Measurements from ENCODE around the gene TRIM5. TPM values are rescaled to one million over a fixed set of nuclear protein-coding genes. Genes with fewer than 3 reads are reported as not detected.

Gene TRIM5
- total and polyA plus RNA-seq, 9 of the 15 experiments (the other 6 are each of a cell fraction or from before 2014, with no cell fraction given): 7.7 to 20.8 (median 15.0) TPM

DNA sequence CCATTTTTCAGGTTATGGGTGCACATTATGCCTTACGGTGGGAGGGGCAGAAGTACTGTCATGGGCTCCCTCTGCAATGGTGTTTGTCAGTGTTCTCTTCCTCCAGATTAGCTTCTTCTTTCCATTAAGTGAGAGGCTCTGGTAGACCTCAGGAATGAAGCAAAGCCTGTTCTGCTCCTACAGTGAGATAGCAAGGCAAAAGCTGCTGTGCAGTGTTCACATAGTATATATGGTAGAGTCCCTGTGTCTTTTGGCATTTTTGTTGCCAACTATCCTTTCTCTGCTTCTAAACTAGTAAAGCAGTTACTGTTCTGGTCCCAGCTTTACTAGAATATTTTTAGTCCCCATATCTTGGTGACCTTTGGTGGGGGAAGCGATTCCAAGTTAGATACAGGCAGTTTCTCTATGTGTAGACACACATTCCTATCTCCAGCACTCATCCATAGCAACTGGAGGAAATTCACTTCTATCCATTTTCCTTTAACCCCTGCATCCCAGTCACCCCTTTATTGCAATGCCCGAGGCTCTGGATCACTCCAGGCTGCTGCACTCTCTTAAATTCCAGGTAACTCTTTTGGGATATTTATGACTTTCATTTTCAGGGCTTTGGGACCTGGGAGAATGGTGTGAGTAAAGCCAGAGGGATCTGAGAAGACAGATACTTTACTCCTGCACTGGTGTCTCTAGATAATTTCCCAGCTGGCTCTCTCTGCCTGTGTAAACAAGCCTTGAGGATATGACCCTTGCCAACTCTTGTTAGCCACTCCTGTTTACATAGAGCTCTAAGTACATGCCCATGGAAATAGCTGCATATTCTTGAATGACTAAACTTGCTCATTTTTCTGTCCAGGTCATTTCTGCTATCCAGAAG lies 64.0 kb downstream of the TRIM5 start:
- in situ Hi-C loops (cut with MboI) (no loop called here), intact Hi-C loops (cut with micrococcal nuclease) (no loop called here)
- POLR2A ChIA-PET: interaction anchor here (0.7 to 1.8 kb wide), 2 partner anchors 20 to 110 kb away, joined by 3 to 4 read pairs; no protein-coding TSS in a partner anchor
- no peaks in the 10 kb centered on the region for H3K9me1 ChIP-seq (ENCODE audit: control insufficient read depth, insufficient read depth, low read length)
- no peaks in the 10 kb centered on the region for H3K27me3 ChIP-seq (ENCODE audit: control insufficient read depth in 2 of 2, insufficient read depth in 2 of 2, low read length in 2 of 2)
- BruUV-seq (replicated peaks): no TSS peak
- H4K20me1 ChIP-seq (replicated peaks; ENCODE audit: control insufficient read depth, insufficient read depth, low read length): no peaks in the 10 kb centered on the region
- H3K27ac ChIP-seq (ENCODE audit: extremely low read depth, low read depth, low read length): peak overlapping the region; percentile 16; the same call in 1 of the 3 replicates
- H2AFZ ChIP-seq (ENCODE audit: low read depth, low read length): peak overlapping the region; percentile 49; the same call in 1 of the 2 replicates
- H3K79me2 ChIP-seq (ENCODE audit: control insufficient read depth, insufficient read depth, low read length): no peaks in the 10 kb centered on the region
- H3K4me3 ChIP-seq: no peak overlapping the region
- peaks cover 0 to 10% of the 10 kb centered on the region in 2 experiments; a peak in 3 of 5 replicates for H3K4me1 ChIP-seq (replicated peaks in 1 of 2; ENCODE audit: control insufficient read depth in 2 of 2, insufficient read depth in 2 of 2, low read length in 2 of 2)
- H3K9me3 ChIP-seq (replicated peaks; ENCODE audit: control insufficient read depth, insufficient read depth, low read depth, low read length): no peaks in the 10 kb centered on the region; the same call in 1 of the 2 replicates
- H3K4me2 ChIP-seq (ENCODE audit: insufficient read depth, low read length): peak overlapping the region; percentile 12
- FAIRE-seq: no peak
- CTCF ChIA-PET (ENCODE audit: low intra/inter-chr PET ratio): no interaction called here
- no peak overlapping the region for H3K9ac ChIP-seq (ENCODE audit: insufficient read depth in 1 of 2, low read depth in 2 of 2, low read length in 2 of 2)
- peak in 2 of 4 experiments; percentile 30 to 44 for DNase-seq (ENCODE audit: extremely low read depth in 1 of 4, low spot score in 3 of 4)
- no peaks in the 10 kb centered on the region for H3K36me3 ChIP-seq (ENCODE audit: control insufficient read depth, insufficient read depth, low read length)
- ATAC-seq: peak; percentile 37; the same call in 2 of the 3 replicates
- 0% methylated on average over 3 of the region's 3 CpGs for WGBS (ENCODE audit: insufficient coverage, low coverage, missing lambda C conversion rate)
- TF ChIP-seq ARID1B (IDR thresholded peaks at IDR 0.05) (peak; percentile 80), POLR2G (IDR thresholded peaks at IDR 0.05; ENCODE audit: low read depth, low read length) (no peak), EP300 (IDR thresholded peaks at IDR 0.05; ENCODE audit: low read length) (peak; percentile 55; the same call in 1 of the 2 replicates), CHD1 (IDR thresholded peaks at IDR 0.05; ENCODE audit: low read length) (no peak), FOXA1 (IDR thresholded peaks at IDR 0.05; ENCODE audit: borderline replicate concordance) (peak; percentile 95), TAL1 (IDR thresholded peaks at IDR 0.05) (peak; percentile 81), DPF2 (IDR thresholded peaks at IDR 0.05) (0 out of 2 replicates have a peak, but pooled peaks have one; percentile 29), CBFA2T2 (conservative IDR thresholded peaks at IDR 0.05) (peak; percentile 81), NCOR1 (IDR thresholded peaks at IDR 0.05) (peak; percentile 76), SMARCA4 (IDR thresholded peaks at IDR 0.05) (peak; percentile 19; the same call in 1 of the 2 replicates), ZFP30 (CRISPR knock-in tag; IDR thresholded peaks at IDR 0.05; ENCODE audit: borderline replicate concordance) (no peak), NFIC (IDR thresholded peaks at IDR 0.05) (peak; percentile 42), PYGO2 (tag; IDR thresholded peaks at IDR 0.05) (no peak)
- TF ChIP-seq, protein P1, sequence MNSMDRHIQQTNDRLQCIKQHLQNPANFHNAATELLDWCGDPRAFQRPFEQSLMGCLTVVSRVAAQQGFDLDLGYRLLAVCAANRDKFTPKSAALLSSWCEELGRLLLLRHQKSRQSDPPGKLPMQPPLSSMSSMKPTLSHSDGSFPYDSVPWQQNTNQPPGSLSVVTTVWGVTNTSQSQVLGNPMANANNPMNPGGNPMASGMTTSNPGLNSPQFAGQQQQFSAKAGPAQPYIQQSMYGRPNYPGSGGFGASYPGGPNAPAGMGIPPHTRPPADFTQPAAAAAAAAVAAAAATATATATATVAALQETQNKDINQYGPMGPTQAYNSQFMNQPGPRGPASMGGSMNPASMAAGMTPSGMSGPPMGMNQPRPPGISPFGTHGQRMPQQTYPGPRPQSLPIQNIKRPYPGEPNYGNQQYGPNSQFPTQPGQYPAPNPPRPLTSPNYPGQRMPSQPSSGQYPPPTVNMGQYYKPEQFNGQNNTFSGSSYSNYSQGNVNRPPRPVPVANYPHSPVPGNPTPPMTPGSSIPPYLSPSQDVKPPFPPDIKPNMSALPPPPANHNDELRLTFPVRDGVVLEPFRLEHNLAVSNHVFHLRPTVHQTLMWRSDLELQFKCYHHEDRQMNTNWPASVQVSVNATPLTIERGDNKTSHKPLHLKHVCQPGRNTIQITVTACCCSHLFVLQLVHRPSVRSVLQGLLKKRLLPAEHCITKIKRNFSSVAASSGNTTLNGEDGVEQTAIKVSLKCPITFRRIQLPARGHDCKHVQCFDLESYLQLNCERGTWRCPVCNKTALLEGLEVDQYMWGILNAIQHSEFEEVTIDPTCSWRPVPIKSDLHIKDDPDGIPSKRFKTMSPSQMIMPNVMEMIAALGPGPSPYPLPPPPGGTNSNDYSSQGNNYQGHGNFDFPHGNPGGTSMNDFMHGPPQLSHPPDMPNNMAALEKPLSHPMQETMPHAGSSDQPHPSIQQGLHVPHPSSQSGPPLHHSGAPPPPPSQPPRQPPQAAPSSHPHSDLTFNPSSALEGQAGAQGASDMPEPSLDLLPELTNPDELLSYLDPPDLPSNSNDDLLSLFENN (IDR thresholded peaks at IDR 0.05; ENCODE audit: low read depth in 2 of 2, low read length in 2 of 2): no peak
- TF ChIP-seq, protein P2, sequence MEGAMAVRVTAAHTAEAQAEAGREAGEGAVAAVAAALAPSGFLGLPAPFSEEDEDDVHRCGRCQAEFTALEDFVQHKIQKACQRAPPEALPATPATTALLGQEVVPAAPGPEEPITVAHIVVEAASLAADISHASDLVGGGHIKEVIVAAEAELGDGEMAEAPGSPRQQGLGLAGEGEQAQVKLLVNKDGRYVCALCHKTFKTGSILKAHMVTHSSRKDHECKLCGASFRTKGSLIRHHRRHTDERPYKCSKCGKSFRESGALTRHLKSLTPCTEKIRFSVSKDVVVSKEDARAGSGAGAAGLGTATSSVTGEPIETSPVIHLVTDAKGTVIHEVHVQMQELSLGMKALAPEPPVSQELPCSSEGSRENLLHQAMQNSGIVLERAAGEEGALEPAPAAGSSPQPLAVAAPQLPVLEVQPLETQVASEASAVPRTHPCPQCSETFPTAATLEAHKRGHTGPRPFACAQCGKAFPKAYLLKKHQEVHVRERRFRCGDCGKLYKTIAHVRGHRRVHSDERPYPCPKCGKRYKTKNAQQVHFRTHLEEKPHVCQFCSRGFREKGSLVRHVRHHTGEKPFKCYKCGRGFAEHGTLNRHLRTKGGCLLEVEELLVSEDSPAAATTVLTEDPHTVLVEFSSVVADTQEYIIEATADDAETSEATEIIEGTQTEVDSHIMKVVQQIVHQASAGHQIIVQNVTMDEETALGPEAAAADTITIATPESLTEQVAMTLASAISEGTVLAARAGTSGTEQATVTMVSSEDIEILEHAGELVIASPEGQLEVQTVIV (CRISPR knock-in tag; IDR thresholded peaks at IDR 0.05; ENCODE audit: borderline replicate concordance): no peak

Data from K562 (cell line).